Hypothalamus (tissue), 51 donors: ENCODE results near the gene KLHDC7A.

ENCODE experiments used
- DNase-seq, 51 donors: peaks; one replicate each; lab custom pipeline; 2025; lab: John Stamatoyannopoulos, UW

KLHDC7A gene

DNA sequence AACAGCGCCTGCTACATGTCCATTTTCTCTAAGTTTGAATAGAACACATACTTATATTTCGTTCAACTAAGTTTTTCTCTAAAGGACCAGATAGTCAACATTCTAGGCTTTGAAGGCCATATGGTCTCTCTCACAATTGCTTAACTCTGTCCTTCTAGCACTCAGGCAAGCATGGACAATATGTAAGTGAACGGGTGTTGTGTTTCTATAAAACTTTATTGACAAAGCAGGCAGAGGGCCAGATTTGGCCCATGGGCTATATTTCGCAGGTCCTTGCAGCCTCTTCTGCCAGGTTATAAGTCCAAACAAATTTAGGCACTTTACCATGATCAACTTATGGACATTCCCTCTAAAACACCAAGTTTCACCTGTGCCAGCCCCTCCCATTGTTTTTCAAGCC is 21.1 kb downstream of the KLHDC7A start:
- no peak for DNase-seq

DNA sequence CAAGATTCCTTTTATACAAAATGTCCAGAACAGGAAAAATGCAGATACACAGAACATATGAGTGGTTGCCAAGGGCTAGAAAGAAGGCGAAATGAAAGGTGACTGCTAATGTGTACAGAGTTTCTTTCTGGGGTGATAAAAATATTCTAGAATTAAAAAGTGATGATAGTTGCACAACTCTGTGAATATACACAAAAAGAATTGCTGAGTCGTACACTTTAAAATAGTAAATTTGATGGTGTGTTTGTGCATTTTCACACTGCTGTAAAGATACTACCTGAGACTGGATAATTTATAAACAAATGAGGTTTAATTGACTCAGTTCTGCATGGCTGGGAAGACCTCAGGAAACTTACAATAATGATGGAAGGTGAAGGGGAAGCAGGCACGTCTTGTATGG is 23.9 kb downstream of the KLHDC7A start:
- no peak for DNase-seq

DNA sequence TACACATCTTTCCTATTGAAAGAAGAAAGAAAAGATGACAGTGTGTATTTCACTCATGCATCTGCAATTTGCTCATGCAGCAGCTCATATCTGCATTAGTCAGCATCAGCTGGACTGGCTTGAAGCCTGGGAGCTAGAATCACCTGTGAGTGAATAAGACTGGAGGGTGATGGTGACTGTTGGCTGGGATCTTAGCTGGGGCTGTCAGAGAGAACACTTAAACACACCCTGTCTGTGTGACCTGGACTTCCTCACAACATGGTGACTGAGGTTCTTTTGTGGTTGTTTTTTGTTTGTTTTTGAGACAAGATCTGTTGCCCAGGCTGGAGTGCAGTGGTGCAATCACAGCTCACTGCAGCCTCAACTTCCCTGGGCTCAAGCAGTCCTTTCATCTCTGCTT is 24.9 kb downstream of the KLHDC7A start:
- DNase-seq = no peak

- DNase-seq = no peak
Observed at GRCh38 chr1:18508084-18508483, 27.4 kb downstream of the KLHDC7A start.

DNA sequence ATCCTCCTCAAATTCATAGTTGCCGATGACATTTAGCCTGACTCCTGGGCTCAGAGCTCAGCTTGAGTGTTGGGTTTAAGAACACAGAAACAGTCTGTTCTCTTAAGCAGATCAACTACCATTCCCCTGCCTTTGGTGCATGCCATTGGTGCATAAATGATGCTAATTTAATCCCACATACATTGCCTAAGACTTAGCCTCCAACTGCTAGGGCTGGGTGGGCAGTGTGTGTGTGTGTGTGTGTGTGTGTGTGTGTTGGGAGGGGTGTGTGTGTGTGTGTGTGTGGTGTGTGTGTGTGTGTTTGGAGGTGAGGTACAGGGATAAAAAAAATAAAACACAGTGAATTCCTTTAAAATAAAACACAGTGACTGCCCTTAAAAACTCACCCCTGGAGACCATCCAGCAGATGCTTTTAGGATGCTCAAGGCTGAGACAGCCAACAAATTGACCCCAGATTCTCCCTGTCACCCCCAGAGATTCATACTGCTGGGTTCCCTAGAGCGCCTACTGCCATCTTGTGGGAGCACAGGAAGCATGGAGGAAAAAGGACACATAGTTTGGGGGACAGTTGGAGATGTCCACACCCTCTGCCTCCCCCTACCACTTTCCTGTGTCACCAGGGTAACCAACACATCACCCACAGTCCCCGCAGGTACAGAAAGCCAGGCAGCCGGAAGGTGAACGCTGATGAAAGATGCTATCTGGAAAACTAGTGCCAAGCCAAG is 30.6 kb downstream of the KLHDC7A start:
- DNase-seq = no peak

GRCh38 chr1:18511874-18512150 is 31.1 kb downstream of the KLHDC7A start:
- no peak for DNase-seq

DNA sequence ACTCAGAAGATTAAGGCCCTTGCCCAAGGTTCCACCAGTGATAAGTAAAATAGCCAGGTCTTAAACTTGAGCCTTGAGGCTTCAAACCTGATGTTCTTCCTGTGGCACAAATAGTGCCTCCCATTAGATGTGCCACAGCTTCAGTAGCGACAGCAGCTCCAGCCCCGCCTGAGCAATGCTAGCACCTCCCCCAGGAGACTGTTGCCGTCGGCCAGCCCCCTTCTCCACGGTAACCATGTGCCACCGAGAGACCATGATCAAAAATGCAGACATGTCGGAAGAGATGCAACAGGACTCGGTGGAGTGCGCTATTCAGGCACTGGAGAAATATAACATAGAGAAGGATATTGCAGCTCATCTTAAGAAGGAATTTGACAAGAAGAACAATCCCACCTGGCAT is 32.2 kb downstream of the KLHDC7A start:
- no peak for DNase-seq

DNA sequence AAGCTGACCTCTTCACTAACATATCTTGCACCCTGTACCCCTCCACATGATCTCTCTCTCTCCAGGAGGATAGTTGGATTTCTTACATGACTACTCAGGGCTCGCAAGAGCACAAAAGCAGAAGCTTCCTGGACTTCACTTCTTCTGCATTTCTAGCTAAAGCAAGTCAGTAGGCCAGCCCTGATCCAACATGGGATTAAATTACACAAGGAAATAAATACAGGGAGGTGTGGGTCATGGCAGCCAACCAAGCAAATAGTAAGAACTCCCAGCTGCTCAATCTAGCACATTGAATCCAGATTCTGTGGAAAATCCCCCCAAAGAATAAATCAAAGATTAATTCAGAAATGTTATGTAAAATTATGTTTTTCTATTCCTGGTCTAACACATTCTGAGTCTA is 33.3 kb downstream of the KLHDC7A start:
- no peak for DNase-seq

DNA sequence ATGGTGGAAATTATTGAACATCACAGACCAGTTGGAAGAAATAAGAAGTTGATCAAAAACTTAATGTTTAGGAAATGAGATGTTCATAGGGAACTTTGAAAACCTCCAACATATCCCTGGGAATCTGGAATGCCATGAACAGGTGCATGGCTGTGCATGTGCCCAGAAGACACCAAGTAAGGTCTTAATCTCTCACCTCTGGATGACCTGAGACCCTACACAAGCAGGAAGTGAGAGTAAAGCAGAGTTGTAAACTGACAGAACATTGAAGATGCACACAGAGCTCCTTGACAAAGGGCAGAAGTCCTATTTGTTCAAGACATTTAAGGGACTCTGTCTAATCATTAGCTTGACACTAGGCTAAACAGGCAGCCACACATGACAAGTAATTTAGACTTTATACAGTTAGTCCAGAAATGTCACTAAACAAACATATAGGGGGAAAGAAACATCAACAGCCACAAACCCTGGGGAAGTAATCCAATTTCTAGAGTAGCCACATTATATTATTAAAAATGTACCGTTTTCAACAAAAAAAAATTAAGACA is 34.5 kb downstream of the KLHDC7A start:
- no peak for DNase-seq

- no peak for DNase-seq
Observed at GRCh38 chr1:18516473-18516872, 35.7 kb downstream of the KLHDC7A start.

DNA sequence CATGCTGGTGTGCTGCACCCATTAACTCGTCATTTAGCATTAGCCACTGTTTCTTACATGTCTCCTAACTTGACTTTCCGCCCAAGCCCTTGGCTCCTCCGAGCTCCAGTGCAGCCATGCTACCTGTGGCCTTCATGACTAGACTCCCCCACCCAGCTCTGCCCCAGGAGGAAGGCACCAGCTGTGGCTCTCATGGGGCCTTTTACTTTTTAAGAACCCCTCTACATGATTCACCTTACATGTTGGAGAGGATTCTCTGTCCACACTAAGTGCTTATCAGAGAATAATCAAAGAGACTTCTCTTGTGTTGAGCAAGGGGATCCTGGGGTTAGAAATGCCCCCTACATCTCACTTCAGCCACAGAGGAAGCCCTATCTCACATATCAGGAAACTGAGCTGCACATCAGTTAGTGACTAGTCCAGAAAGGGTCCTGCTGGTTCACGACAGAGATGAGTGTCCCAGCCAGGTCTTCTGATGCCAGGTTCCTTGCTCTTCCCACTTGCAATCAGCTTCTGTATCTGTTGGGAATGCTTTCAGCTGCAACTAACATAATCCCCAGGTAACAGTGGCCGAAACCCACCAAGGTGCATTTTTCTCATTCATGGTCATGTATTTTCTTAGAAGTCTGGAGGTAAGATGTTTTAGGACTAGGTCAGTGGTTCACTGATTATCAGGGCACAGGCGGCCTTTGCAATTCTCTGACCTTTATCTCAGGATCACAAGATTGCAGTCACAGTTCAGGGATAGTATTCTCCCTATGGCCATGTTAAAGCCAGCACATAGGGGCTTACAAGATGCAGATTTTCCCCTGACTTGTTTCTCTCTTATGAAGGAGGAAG is 45.9 kb downstream of the KLHDC7A start:
- DNase-seq = no peak

- DNase-seq = no peak
Observed at GRCh38 chr1:18527514-18527913, 46.8 kb downstream of the KLHDC7A start.

DNA sequence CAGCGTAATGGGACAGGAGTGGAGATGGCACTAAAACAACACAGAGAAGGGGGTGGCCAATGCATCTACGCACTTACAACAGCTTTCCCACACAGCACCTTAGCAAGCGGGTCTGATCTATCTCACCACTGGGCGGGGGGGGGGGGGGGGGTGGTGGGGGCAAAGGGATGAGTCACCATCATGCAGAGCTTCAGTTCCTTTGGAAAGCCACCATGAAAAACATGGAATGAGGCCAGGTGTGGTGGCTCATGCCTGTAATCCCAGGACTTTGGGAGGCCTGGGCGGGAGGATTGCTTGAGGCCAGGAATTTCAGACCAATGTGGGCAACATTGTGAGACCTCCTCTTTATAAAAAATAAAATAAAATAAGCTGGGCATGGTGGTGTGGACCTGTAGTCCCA is 47.2 kb downstream of the KLHDC7A start:
- no peak for DNase-seq

DNA sequence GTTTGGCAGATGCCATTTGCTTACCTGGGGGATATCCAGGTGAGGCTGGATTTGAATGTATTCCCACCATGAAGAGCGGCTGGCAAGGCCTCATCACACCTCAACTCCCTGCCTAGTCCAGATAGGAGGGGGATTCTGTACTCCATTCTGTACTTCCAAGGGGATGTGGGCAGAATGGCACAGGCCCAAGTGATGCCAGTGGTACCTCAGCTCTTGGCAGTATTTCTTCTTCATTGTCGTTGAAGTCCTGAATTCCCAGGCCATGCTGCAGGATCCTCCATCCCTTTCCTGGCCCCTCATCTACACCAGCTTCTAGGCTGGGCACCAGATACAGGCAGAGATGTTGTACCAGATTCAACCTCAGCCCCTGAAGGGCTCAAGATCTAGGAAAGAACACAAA is 47.9 kb downstream of the KLHDC7A start:
- no peak for DNase-seq

- DNase-seq = no peak
Observed at GRCh38 chr1:18529714-18530113, 49.0 kb downstream of the KLHDC7A start.

DNA sequence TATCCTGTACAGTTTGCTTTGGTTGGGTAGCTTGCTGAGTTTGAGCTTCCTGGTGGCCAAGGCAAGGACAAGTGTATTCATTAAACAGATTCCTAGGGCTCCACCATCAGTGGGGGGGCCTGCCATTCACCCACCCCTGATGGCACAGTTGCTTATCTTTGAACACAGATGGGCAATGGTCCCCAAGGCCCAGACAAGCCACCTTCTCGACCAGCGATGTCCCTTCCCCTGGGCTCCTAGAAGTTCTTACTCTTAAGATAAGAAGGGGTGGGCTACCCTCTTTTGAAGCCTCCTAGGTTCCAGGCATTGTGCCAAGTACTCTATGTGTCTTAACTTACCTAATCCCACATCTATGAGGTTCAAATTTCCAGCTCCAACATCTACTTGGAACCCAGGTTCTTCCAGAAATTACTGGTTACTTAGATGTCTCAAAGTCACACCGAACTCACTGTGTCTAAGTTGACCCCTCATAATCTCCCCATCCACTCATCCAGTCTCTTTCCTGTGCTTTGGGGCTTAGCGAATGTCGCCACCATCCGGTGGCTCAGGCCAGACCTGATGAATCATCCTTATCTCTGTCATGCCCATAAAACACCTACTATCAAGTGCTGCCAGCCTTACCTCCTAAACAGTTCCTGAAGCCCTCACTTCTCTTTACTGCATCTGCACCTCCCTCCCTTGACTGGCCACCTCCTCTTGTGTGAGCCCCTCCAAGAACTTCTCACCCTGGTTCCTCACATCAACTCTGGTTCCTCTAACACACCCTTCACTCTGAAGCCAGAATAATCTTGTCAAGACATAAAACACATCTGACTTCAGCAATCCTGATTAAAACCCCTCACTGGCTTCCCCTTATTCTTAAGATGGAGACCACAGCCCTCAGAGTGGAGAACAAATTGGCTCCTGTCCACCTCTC is 50.1 kb downstream of the KLHDC7A start:
- no peak for DNase-seq

- DNase-seq = no peak
Observed at GRCh38 chr1:18531503-18531845, 50.7 kb downstream of the KLHDC7A start.

DNA sequence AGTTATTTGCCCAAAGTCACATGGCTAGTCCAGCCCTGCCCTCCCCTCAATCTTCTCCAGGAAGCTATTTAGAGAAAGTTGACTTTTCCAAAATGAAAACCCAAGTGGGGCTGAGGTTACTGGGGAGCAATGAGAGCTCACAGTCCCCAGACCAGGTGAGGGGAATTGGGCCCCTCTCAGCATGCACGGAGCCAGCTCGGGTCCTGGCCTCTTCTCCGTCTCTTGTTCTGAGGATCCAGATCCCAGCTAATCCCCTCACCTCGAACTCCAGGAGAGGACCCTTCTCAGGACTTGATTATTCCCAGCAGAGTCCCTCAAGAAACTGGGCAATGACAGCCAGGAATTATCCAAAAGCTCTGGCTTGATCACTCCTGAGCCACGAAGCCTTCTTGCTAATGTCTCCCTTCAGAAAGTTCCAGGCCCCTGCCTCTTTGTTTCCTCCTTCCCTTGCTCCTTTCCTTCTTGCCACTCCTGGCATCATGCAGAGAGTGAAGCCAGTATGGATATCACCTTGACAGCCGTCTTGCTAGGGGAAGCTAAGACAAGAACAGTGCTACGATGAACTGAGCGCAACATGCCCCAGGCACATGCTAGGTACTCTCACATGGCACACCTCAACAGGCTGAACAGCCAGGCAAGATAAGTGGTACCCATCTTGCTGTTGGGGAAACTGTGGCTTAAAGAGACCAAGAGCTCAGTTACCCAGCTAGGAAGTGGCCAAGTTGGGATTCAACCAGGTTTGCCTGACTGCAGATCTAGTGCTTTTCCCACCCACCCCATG is 51.9 kb downstream of the KLHDC7A start:
- DNase-seq = no peak

DNA sequence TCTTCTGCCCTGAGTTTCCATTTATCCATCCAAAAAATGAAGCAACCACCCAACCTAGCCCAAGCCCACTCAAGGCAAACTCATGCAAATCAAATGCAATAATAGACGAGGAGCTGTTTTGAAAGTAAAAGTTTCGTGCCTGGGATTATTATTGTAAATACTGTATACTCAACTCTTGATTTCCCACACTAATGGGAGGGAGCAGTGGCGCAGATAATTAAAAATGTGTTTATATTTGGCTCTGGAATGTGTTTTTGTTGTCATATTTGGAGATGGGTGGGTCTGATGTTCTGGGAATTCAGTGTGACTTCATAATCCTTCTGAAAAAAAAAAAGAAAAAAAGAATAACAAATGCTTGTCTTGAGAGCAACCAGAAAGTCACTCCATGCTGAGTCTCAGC is 52.5 kb downstream of the KLHDC7A start:
- no peak for DNase-seq

DNA sequence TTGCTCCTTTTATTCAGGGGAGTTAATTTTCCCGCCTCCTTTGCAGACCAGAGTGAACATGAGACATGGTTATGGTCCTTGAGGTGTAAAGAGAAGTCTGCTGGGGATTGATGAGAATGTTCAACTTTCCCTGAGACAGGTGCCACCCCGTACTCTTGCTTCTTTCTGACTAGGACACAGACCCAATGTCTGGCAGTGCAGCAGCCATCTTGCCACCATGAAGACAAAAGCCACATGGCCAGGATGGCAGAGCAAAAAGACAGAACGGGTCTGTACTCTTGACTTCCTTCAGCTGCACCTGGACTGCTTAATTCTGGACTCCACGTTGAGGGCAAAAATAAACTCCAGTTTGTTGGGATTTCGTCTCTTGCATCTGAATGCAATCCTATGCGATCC is 54.1 kb downstream of the KLHDC7A start:
- DNase-seq = no peak
